ENCODE measurements around the gene IL20RA.

Gene IL20RA

DNA sequence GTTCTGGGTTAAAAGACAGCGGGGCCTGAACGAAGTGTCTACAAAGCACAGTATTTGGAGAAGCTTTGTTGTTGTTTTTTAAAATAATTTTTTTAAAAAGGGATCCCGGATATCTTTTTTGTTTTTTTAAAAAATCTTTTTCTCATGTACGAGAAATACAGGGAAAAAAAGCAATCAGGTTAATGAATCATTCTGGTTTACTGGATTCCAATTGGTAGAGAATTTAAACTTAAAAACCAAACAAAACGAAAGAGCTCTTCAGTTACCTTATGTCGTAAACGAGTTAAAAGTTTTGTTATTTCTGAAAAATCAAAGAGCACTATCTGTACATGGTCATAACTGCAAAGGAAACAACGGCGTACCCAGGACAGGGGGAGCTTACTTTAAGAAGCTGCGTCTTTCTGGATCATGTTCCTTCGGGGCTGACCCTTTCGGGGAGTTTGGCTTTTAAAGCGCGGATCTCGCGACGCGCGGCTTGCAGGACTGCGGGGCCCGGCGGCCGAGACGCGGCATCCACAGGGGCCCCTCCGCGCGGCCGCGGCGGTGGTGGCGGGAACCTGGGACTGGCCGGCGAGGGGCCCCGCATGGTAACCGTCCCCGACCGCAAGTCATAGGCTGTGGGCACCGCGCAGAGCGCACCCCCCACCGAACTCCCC lies 927 bp downstream of the IL20RA start:
- DNase-seq: peak; percentile 2

DNA sequence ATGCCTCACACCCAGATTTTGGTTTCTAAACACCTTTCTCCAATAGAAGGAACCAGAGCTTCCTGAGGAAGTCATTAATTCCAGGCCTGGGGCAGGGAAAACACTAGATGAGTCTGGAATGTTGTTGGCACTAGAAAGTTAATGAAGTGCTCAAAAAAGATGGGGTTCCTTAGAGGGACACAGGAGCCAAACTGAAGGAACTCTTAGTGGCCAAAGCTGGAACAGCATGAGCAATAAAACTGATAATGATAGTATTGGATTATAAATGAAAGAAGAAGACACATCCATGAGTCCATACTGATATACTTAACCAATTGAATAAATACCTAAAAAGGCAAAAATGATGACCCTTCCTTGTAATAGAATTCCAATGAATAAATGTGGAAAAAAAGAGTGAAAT lies 4.4 kb downstream of the IL20RA start:
- no peak for DNase-seq

- no peak for DNase-seq
Observed at GRCh38 chr6:137039010-137039409, 5.8 kb downstream of the IL20RA start.

GRCh38 chr6:137036566-137037300 lies 8.0 kb downstream of the IL20RA start:
- no peak for DNase-seq

DNA sequence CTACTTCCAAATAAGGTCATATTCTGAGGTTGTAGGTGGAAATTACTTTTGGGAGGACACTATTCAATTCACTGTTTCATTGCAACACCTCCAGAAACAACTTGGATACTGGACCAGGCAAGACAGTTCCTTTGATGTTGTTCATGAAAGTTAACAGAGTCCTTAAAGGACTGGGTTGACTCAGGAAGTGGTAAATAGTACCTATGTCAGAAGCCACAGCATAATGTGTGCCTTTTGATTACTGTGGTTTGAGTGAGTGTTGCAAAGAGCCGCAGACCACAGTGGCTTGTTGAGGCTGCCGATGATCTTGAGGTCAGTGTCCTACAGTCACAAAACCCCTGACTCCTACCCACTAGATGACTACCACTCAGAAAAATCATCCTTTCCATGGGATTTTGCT lies 10.9 kb downstream of the IL20RA start:
- DNase-seq: peak; percentile 3

DNA sequence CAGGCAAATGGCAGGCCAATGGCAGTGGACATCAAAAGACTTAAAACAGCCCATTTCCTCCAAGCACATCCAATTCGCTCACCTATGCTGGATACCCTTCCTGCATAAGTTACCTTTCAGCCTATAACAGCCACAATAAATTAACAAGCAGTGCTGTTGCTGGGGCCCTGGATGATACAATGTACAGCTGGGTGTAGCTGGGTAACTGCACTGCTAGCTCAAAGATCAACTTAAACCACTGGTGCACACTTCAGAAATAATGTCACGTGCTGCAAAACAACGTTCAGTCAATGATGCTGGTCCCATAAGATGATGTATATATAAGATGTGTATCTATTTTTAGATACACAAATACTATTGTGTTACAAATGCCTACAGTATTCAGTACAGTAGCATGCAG lies 13.6 kb downstream of the IL20RA start:
- no peak for DNase-seq

DNA sequence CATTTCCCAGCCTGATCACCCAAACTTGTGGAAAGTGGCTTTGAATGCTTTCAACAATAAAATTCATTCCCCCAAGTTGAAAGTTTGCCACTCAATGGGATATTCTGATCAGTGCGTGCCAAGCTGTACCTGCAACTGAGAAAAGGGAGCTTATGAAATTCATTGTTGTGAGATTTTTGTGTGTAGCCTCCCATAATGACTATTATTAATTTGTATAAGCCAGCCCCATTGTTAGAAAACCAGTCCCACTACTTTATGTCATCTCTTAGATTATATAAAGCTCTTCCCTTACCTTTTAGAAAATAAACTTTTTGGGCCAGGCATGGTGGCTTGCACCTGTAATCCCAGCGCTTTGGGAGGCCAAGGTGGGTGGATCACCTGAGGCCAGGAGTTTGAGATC lies 15.9 kb downstream of the IL20RA start:
- DNase-seq: no peak

GRCh38 chr6:137025786-137026730 lies 18.7 kb downstream of the IL20RA start:
- no peak for DNase-seq

GRCh38 chr6:137024237-137024990 lies 20.4 kb downstream of the IL20RA start:
- DNase-seq: no peak

GRCh38 chr6:137020776-137021175 lies 24.0 kb downstream of the IL20RA start:
- no peak for DNase-seq

GRCh38 chr6:137019476-137020272 lies 25.1 kb downstream of the IL20RA start:
- no peak for DNase-seq

DNA sequence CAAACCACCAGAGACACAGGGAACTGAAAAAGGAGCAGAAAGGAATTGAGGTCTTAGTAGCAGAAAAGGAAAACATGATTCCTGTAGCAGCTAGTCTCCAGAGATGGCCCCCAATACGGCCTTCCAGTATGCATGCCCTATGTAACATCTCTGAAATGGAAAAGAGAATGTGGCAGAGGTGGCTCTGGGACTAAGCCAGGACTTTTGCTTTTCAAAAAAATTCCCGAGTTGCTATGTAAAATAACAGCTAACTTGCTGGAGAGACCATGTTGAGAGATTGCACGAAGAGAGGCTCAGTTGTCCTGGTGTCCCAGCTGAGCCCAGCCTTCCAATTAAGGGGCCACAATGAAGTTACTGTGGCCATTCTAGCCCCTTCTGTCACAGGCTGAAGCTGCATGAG lies 27.7 kb downstream of the IL20RA start:
- DNase-seq: no peak

GRCh38 chr6:137016356-137016755 lies 28.4 kb downstream of the IL20RA start:
- DNase-seq: no peak

DNA sequence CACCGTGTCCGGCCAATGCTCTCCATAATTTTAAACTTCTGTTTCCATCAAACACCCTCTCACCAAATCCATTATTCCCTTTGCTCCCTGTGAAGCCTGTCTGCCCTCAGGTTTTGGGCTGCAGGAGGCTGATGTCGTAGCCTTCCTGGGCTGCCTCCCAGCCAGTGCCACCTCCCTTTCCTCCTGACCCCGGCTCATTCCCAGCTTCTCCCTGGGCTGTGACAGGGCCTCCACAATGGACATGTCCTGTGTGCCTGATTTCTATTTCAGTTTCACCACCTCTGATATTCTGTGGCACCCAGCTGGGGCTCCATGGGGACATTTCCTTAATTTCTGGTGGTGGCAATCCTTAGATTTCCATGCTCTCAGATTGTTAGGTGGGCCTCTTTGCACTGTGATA lies 28.8 kb downstream of the IL20RA start:
- no peak for DNase-seq

DNA sequence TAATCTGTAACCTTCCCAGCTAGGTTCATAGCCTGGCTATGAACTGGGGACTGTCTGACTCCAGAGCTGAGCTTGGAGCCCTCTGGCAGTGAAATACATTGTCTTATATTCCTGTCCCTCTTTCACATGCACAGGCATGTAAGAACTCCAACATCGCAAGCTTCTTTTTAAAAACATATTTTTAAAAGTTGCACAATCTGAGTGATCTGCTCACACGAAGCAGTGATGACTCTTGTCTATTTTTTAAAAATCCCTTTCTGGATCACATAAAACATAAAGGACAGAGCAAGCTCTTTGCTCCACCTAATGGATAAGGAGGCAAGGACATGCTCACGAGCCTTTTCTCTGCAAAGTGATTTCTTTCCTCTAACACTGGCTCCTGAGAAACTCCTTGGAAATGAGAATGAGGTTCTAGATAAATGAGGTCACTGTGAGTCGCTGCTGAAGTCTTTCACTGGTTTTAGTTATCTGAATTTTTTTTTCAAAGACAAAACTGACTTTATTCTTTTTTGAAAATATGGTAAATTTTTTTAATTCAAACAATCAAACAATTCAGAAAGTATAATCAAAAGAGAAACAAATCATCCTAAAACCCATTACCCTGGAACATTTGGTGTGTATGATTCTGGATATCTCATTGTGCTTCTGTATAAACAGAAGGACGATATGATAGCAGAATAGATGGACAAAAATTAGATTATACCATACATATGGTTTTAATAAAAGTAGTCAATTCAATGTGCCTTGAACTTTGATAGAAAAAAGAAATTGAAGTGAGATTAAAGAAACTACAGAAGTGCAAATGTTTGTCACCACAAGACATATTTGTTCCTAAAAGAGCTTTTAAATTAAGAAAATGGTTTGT lies 30.8 kb downstream of the IL20RA start:
- no peak for DNase-seq

GRCh38 chr6:137013031-137013430 lies 31.7 kb downstream of the IL20RA start:
- DNase-seq: no peak

GRCh38 chr6:137011406-137011805 lies 33.4 kb downstream of the IL20RA start:
- no peak for DNase-seq

- DNase-seq: no peak
Observed at GRCh38 chr6:137010128-137010718, 34.5 kb downstream of the IL20RA start.

DNA sequence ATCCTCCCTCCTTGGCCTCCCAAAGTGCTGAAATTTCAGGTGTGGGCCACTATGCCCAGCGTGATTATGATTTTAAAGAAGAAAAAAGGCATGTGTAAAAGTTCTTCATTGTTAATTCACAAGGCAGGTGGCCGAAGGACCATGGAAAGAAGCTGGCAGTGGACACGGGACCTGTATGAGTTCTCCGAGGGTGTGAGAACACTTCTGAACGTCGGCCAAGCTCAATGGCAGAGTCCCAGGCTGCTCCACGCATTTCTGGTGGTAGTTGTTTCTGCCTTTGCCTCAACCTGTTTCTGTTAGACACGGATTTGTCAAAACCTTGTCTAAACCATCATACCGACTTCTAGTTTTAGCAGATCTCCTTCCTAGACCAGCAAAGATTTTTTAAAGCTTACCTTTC lies 36.6 kb downstream of the IL20RA start:
- no peak for DNase-seq

DNA sequence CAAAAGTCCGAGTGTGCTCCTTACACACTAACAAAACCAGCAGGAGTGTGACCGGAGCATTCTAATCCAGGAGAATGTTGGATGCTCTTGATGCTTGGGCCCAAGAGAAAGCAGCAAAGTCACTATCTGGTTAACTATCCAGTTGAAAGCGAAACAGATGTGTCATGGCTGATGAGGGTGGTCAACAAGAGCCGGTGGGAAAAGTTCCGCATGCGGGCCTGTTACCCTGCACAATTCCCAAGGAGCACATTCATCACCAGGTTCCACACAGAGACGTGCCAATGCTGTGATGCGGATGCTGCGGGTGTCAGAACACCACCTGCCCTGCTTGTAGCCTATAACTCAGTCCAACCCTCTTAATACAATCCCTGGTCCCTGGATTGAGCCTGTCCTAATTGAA lies 38.7 kb downstream of the IL20RA start:
- no peak for DNase-seq

DNA sequence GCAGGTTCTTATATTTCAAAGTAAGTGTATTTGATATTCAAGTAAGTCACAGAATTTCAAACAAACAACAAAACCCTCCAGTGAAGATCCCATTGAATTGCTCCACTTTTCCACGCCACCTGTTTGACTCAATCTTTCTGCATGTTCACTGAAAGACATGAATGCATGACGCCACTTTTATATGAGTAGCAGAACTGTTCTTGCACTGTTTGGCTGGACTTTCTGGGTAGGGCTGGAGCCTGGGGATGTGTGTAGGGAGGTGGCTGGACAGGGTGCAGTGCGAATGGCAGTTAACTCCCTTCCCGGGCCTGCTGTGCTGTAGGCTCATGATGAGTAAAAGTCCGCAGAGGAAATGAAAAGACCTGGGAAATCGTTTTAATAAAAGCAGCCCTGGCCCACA lies 39.7 kb downstream of the IL20RA start:
- no peak for DNase-seq

All from stimulated activated CD4-positive, alpha-beta T cell treated with anti-CD3 and anti-CD28 coated beads, Interleukin-4, amount 100 ng/mL, for 1 hour (primary cell).